Natural killer cell (primary cell): ENCODE data around the gene BAHCC1. TPM values are rescaled to one million over a fixed set of nuclear protein-coding genes. Genes with fewer than 3 reads are reported as not detected.

Source experiments
- ATAC-seq, 3 donors: fragments of 150-1000 bp in 2 of 3; fragments of 200-7000 bp in 1 of 3; cut with Tn5 transposase; 1 replicate in 1 of 3; 2 replicates in 2 of 3; pipeline ENCODE4 v1.10.0; 2021; ENCODE audit warnings: mild to moderate bottlenecking in 2 of 3, moderate library complexity in 2 of 3
- DNase-seq, 2 donors: peaks; one replicate each; pipeline versions ENCODE4 v3.0.0 to v3.0.0-alpha.2; 2013 to 2021; ENCODE audit warnings: mixed read lengths in 1 of 2
- H3K27ac ChIP-seq: one replicate; pipeline ENCODE4 v1.5.1; 2013; ENCODE audit warnings: mild to moderate bottlenecking, low read length
- H3K27me3 ChIP-seq: one replicate; pipeline ENCODE4 v1.6.1; 2013; ENCODE audit warnings: low read length; ENCODE audit not compliant: control insufficient read depth, insufficient read depth
- H3K36me3 ChIP-seq: one replicate; pipeline ENCODE4 v1.6.1; 2013; ENCODE audit warnings: low read length; ENCODE audit not compliant: control insufficient read depth, insufficient read depth
- H3K4me1 ChIP-seq: one replicate; pipeline ENCODE4 v1.6.1; 2013; ENCODE audit warnings: low read length; ENCODE audit not compliant: control insufficient read depth, insufficient read depth
- H3K4me3 ChIP-seq: one replicate; pipeline ENCODE4 v1.5.1; 2013; ENCODE audit warnings: low read length
- H3K9me3 ChIP-seq: one replicate; pipeline ENCODE4 v1.6.1; 2013; ENCODE audit warnings: low read length; ENCODE audit not compliant: control insufficient read depth, insufficient read depth
- H3K27ac Mint-ChIP-seq, 2 donors: one replicate each; pipeline ENCODE4 v1.8.0; 2022; ENCODE audit warnings: mild to moderate bottlenecking in 2 of 2, mixed read lengths in 2 of 2, moderate library complexity in 1 of 2
- H3K27me3 Mint-ChIP-seq, 2 donors: one replicate each; pipeline ENCODE4 v1.8.0; 2022; ENCODE audit warnings: low read depth in 2 of 2, mixed read lengths in 2 of 2
- H3K36me3 Mint-ChIP-seq: one replicate; pipeline ENCODE4 v1.8.0; 2022; ENCODE audit warnings: mixed read lengths
- H3K4me1 Mint-ChIP-seq, 2 donors: one replicate each; pipeline ENCODE4 v1.8.0; 2022; ENCODE audit warnings: mixed read lengths in 2 of 2
- H3K4me3 Mint-ChIP-seq: one replicate; pipeline ENCODE4 v1.8.0; 2022; ENCODE audit warnings: mild to moderate bottlenecking, moderate library complexity, mixed read lengths
- H3K9me3 Mint-ChIP-seq, 2 donors: one replicate each; pipeline ENCODE4 v1.8.0; 2022; ENCODE audit warnings: mixed read lengths in 2 of 2
- CTCF ChIP-seq: fragments of 200-600 bp; IDR thresholded peaks from one replicate; pipeline ENCODE4 v1.8.0; 2022; ENCODE audit warnings: antibody characterized with exemption
- WGBS: methylation state at CpG from one replicate; pipeline ENCODE4 v1.1.7; 2013; ENCODE audit warnings: missing lambda C conversion rate; ENCODE audit not compliant: insufficient coverage; 5-methylcytosine and 5-hydroxymethylcytosine counted together
- intact Hi-C: fragments of 100-400 bp; cut with micrococcal nuclease; formaldehyde crosslinking; loops from one replicate; pipeline ENCODE4 v1.14.2; 2022
- total RNA-seq, 4 donors: library from RNA; stranded (reverse); fragments of 120-200 nt in 1 of 4; gene quantifications; one replicate each; pipeline versions ENCODE4 v1.2.3 to v1.2.4, GENCODE V29; 2013 to 2022

Gene BAHCC1
- total RNA-seq, 3 donors from 2014 or later (not counting 1 experiment from before 2014, with no cell fraction given), result 2.9 to 17.3 (median 5.7) TPM

GRCh38 chr17:81486199-81486810 is 91.0 kb downstream of the BAHCC1 start:
- no peaks in the 10 kb centered on the region for H3K9me3 Mint-ChIP-seq
- H3K4me3 ChIP-seq, result no peak overlapping the region
- DNase-seq, result no peak
- peaks cover 8 to 17% of the 10 kb centered on the region in 2 donors for H3K27me3 Mint-ChIP-seq
- ATAC-seq, result no peak
- peak overlapping the region; percentile 67 for H3K4me3 Mint-ChIP-seq
- no peaks in the 10 kb centered on the region for H3K9me3 ChIP-seq
- peaks cover 47% of the 10 kb centered on the region for H3K4me1 ChIP-seq
- H3K36me3 Mint-ChIP-seq, result no peaks in the 10 kb centered on the region
- intact Hi-C loops, result no loop called here
- TF ChIP-seq CTCF, result no peak
- peaks cover 12 to 24% of the 10 kb centered on the region in 2 donors for H3K4me1 Mint-ChIP-seq
- H3K36me3 ChIP-seq, result no peaks in the 10 kb centered on the region
- no peak overlapping the region for H3K27ac Mint-ChIP-seq
- 50% methylated on average over 17 of the region's 17 CpGs for WGBS
- no peak overlapping the region for H3K27ac ChIP-seq
- H3K27me3 ChIP-seq, result peaks cover 17% of the 10 kb centered on the region

GRCh38 chr17:81487089-81487486 is 91.8 kb downstream of the BAHCC1 start:
- H3K4me1 Mint-ChIP-seq, result peaks cover 8 to 20% of the 10 kb centered on the region in 2 donors
- peaks cover 13% of the 10 kb centered on the region for H3K27me3 ChIP-seq
- ATAC-seq, result no peak
- no peak overlapping the region for H3K27ac Mint-ChIP-seq
- DNase-seq, result no peak
- TF ChIP-seq CTCF, result no peak
- WGBS, result 93% methylated on average over 9 of the region's 10 CpGs
- H3K27ac ChIP-seq, result no peak overlapping the region
- no peak overlapping the region for H3K4me3 ChIP-seq
- no peaks in the 10 kb centered on the region for H3K36me3 Mint-ChIP-seq
- peaks cover 8 to 15% of the 10 kb centered on the region in 2 donors for H3K27me3 Mint-ChIP-seq
- no peaks in the 10 kb centered on the region for H3K9me3 Mint-ChIP-seq
- H3K36me3 ChIP-seq, result no peaks in the 10 kb centered on the region
- peak overlapping the region; percentile 45 for H3K4me3 Mint-ChIP-seq
- intact Hi-C loops, result no loop called here
- H3K9me3 ChIP-seq, result no peaks in the 10 kb centered on the region
- H3K4me1 ChIP-seq, result peaks cover 41% of the 10 kb centered on the region

GRCh38 chr17:81487487-81488275 is 92.4 kb downstream of the BAHCC1 start:
- Histone ChIP-seq H3K27ac (peak overlapping the region; percentile 74), H3K4me3 (peak overlapping the region; percentile 46), H3K9me3 (no peaks in the 10 kb centered on the region), H3K27me3 (peaks cover 10% of the 10 kb centered on the region), H3K36me3 (no peaks in the 10 kb centered on the region), H3K4me1 (peaks cover 37% of the 10 kb centered on the region)
- H3K4me3 Mint-ChIP-seq, result peak overlapping the region; percentile 45
- H3K27ac Mint-ChIP-seq, result no peak overlapping the region
- ATAC-seq, result peak; percentile 69 to 80 (median 76)
- no peaks in the 10 kb centered on the region for H3K9me3 Mint-ChIP-seq
- no peak for TF ChIP-seq CTCF
- intact Hi-C loops, result no loop called here
- peaks cover 4 to 14% of the 10 kb centered on the region in 2 donors for H3K27me3 Mint-ChIP-seq
- no peaks in the 10 kb centered on the region for H3K36me3 Mint-ChIP-seq
- WGBS, result 9% methylated on average over 87 of the region's 87 CpGs
- peaks cover 2 to 16% of the 10 kb centered on the region in 2 donors for H3K4me1 Mint-ChIP-seq
- DNase-seq, result peak; percentile 68 to 90
